ENCODE results near the gene GDI2. TPM values are rescaled to one million over a fixed set of nuclear protein-coding genes. Genes with fewer than 3 reads are reported as not detected.
A peak's percentile ranks its signal among the peaks of the same experiment; 100 is the strongest.

The GDI2 gene
- total RNA-seq, 1 experiment from 2014 or later = 144 TPM

DNA sequence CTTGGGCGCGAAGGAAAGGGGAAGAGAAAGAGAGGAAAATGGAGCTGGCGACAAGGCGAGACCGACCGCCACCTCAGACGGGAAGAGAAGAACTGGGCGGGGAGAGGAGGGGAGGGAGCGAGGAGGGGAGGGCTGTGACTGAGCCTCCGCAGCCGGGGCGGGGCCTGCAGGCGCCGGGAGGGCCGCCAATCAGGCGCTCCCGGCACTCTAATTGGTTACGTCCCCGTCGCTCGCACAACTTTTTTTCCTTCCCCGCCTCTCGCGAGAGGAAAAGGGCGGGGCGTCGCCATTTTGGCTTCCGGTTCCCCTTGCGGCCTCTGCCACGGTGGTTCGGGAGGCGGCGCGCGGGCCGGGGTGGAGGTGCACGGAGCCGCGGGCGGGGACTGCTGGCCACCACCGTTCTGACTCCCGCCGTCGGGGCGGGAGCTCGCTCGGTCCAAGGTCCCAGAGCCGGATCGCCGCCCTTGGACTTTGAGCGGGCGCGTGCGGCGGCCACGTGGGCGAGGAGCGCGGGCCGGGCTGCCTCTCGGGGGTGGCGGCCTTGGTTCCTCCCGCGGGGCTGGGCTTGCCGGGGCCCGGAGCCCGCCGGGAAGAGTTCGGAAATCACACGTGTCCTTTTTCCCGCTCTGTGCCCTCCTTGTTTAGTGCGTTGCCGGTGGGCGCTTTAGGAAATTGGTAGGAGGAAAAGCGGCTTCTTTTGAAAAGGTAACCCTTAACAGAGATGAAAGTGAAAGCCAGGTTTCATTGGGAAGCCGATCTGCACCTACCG, at the start of gene GDI2 (continued):
- TF ChIP-seq YY1 (IDR thresholded peaks at IDR 0.05; ENCODE audit: extremely low read depth, insufficient replicate concordance, low read depth, low read length) (peak; percentile 89), ELF1 (IDR thresholded peaks at IDR 0.05; ENCODE audit: borderline replicate concordance, low read depth) (peak; percentile 50), RAD21 (IDR thresholded peaks at IDR 0.05; ENCODE audit: low read depth) (no peak), ZNF274 (IDR thresholded peaks at IDR 0.05; ENCODE audit: low read depth, low read length) (no peak), POLR2AphosphoS5 (IDR thresholded peaks at IDR 0.05; ENCODE audit: low read depth, low read length) (peak; percentile 96), SIN3A (IDR thresholded peaks at IDR 0.05; ENCODE audit: low read depth) (peak; percentile 95), JUND (IDR thresholded peaks at IDR 0.05) (no peak; the same call in 1 of the 2 replicates), ZFX (IDR thresholded peaks at IDR 0.05) (peak; percentile 88)

DNA sequence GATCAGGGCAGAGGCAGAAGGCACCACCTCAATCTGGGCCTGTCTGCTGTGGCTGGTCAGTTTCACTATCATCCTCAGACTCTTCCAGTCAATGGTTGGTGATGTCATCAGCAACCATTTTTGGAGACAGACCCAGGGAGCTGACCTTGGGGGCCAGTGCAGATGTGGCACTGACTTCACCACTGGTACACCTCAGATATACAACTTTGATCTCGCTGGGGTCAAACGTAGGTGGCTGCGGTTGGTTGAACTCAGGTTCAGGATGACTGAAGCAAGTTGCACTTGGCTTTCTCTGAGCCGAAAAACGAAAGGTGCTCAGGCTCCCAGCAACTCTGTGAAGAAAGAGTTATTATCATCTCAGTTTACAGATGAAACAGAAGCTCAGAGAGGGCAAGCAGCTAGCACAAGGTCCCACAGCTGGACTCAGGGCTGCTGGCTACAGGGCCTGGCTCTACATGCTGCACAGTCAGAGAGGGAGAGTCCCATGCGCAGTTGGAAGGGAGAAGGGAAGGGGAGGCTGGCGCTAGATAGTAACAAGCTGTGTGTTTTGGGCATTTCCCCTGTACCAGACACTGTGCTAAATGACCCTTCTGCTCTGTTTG, 49.2 kb upstream of the GDI2 start:
- Histone ChIP-seq H3K27ac (ENCODE audit: low read depth, low read length) (peak overlapping the region; percentile 75), H3K79me2 (ENCODE audit: insufficient read depth, low read length) (no peaks in the 10 kb centered on the region), H3K4me3 (replicated peaks in 1 of 2; ENCODE audit: low read depth in 1 of 2, low read length in 2 of 2) (no peak overlapping the region), H3K9me3 (ENCODE audit: control insufficient read depth in 1 of 2, insufficient read depth in 1 of 2, low read depth in 1 of 2, low read length in 2 of 2) (no peaks in the 10 kb centered on the region), H3K9me2 (ENCODE audit: insufficient read depth) (no peaks in the 10 kb centered on the region), H2AFZ (ENCODE audit: low read depth, low read length, poor library complexity, severe bottlenecking) (no peak overlapping the region), H3K36me3 (ENCODE audit: control insufficient read depth in 1 of 2, insufficient read depth in 2 of 2, low read length in 2 of 2) (no peaks in the 10 kb centered on the region), H3K27me3 (ENCODE audit: insufficient read depth, low read length) (no peaks in the 10 kb centered on the region), H3K4me1 (ENCODE audit: control insufficient read depth in 1 of 2, insufficient read depth in 2 of 2, low read length in 2 of 2) (peaks cover 23 to 31% of the 10 kb centered on the region in 2 experiments), H4K20me1 (ENCODE audit: insufficient read depth) (no peaks in the 10 kb centered on the region), H3K9ac (ENCODE audit: low read length) (no peak overlapping the region), H3K4me2 (ENCODE audit: low read length) (peak overlapping the region; percentile 64)
- ChIA-PET CTCF (no interaction called here), POLR2A (interaction anchor here (0.9 to 1.1 kb wide), 2 partner anchors 9 to 49 kb away, joined by 3 to 5 read pairs; partner anchors contain the start of gene GDI2), RAD21 (ENCODE audit: low non-redundant PET in 1 of 2, low total read pairs in 2 of 2, uncharacterized antibody in 2 of 2, unreplicated experiment in 2 of 2) (no interaction called here)
- TF ChIP-seq, protein P1, sequence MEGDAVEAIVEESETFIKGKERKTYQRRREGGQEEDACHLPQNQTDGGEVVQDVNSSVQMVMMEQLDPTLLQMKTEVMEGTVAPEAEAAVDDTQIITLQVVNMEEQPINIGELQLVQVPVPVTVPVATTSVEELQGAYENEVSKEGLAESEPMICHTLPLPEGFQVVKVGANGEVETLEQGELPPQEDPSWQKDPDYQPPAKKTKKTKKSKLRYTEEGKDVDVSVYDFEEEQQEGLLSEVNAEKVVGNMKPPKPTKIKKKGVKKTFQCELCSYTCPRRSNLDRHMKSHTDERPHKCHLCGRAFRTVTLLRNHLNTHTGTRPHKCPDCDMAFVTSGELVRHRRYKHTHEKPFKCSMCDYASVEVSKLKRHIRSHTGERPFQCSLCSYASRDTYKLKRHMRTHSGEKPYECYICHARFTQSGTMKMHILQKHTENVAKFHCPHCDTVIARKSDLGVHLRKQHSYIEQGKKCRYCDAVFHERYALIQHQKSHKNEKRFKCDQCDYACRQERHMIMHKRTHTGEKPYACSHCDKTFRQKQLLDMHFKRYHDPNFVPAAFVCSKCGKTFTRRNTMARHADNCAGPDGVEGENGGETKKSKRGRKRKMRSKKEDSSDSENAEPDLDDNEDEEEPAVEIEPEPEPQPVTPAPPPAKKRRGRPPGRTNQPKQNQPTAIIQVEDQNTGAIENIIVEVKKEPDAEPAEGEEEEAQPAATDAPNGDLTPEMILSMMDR (IDR thresholded peaks at IDR 0.05 in 2 of 3, conservative IDR thresholded peaks at IDR 0.05 in 1 of 3; ENCODE audit: borderline replicate concordance in 1 of 3, insufficient read depth in 1 of 3, low read depth in 2 of 3, low read length in 2 of 3) = no peak
- TF ChIP-seq ZFX (IDR thresholded peaks at IDR 0.05) = no peak
- TF ChIP-seq, protein P2, sequence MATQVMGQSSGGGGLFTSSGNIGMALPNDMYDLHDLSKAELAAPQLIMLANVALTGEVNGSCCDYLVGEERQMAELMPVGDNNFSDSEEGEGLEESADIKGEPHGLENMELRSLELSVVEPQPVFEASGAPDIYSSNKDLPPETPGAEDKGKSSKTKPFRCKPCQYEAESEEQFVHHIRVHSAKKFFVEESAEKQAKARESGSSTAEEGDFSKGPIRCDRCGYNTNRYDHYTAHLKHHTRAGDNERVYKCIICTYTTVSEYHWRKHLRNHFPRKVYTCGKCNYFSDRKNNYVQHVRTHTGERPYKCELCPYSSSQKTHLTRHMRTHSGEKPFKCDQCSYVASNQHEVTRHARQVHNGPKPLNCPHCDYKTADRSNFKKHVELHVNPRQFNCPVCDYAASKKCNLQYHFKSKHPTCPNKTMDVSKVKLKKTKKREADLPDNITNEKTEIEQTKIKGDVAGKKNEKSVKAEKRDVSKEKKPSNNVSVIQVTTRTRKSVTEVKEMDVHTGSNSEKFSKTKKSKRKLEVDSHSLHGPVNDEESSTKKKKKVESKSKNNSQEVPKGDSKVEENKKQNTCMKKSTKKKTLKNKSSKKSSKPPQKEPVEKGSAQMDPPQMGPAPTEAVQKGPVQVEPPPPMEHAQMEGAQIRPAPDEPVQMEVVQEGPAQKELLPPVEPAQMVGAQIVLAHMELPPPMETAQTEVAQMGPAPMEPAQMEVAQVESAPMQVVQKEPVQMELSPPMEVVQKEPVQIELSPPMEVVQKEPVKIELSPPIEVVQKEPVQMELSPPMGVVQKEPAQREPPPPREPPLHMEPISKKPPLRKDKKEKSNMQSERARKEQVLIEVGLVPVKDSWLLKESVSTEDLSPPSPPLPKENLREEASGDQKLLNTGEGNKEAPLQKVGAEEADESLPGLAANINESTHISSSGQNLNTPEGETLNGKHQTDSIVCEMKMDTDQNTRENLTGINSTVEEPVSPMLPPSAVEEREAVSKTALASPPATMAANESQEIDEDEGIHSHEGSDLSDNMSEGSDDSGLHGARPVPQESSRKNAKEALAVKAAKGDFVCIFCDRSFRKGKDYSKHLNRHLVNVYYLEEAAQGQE (IDR thresholded peaks at IDR 0.05; ENCODE audit: low read depth) = no peak
- no peak for TF ChIP-seq POLR2A (IDR thresholded peaks at IDR 0.05; ENCODE audit: borderline replicate concordance, extremely low read depth, insufficient read depth, insufficient read length)
- no peak for TF ChIP-seq TCF7L2 (IDR thresholded peaks at IDR 0.05; ENCODE audit: borderline replicate concordance, extremely low read depth, insufficient read depth, insufficient read length)
- TF ChIP-seq EZH2 (IDR thresholded peaks at IDR 0.05) = no peak
- TF ChIP-seq RAD21 (IDR thresholded peaks at IDR 0.05; ENCODE audit: low read depth) = no peak
- no peak for TF ChIP-seq CBX3 (IDR thresholded peaks at IDR 0.05; ENCODE audit: low read depth)
- no peak for TF ChIP-seq CEBPB (IDR thresholded peaks at IDR 0.05; ENCODE audit: low read depth)
- TF ChIP-seq JUND (IDR thresholded peaks at IDR 0.05) = no peak
- TF ChIP-seq ELF1 (IDR thresholded peaks at IDR 0.05; ENCODE audit: borderline replicate concordance, low read depth) = no peak
- no peak for TF ChIP-seq EGR1 (IDR thresholded peaks at IDR 0.05; ENCODE audit: low read depth)
- BruUV-seq (replicated peaks) = no TSS peak
- intact Hi-C loops (cut with micrococcal nuclease) = no loop called here
- ATAC-seq = no peak
- no peak for DNase-seq (ENCODE audit: low read depth, low spot score)
